Panc1 (cell line): Measurements from ENCODE around the gene ITGA3. TPM values are rescaled to one million over a fixed set of nuclear protein-coding genes. Genes with fewer than 3 reads are reported as not detected.

ENCODE experiments used
- ATAC-seq: fragments of 200-7000 bp; cut with Tn5 transposase; 2 replicates; pipeline ENCODE4 v1.9.1; 2020; ENCODE audit warnings: mild to moderate bottlenecking, moderate library complexity
- BruUV-seq: library from RNA; stranded (reverse); fragments of 400-500 nt; replicated peaks from 2 replicates; lab custom pipeline; 2021; lab: Mats Ljungman, UMichigan
- CTCF ChIA-PET: fragments of 300-600 bp; sonication (Branson Sonifier 250); formaldehyde crosslinking; loops from one replicate; lab custom pipeline; 2022; ENCODE audit warnings: antibody characterized with exemption; lab: Charles Lee
- POLR2A ChIA-PET: fragments of 300-600 bp; sonication (Branson Sonifier 250); formaldehyde crosslinking; loops from one replicate; lab custom pipeline; 2022; ENCODE audit warnings: antibody characterized with exemption; lab: Charles Lee
- DNase-seq: peaks from one replicate; pipeline ENCODE4 v3.0.0-alpha.2; 2010; ENCODE audit warnings: low read depth, low spot score
- H3K27ac ChIP-seq: 2 replicates; pipeline ENCODE4 v1.5.1; 2011; ENCODE audit warnings: mild to moderate bottlenecking, low read length, inconsistent platforms
- H3K27me3 ChIP-seq: fragments of 200-500 bp; sonication (Bioruptor generic); 2 replicates; pipeline ENCODE4 v1.6.0; 2014; ENCODE audit warnings: low read length, inconsistent platforms; ENCODE audit not compliant: control insufficient read depth, insufficient read depth
- H3K36me3 ChIP-seq: fragments of 200-500 bp; sonication (Bioruptor generic); 2 replicates; pipeline ENCODE4 v1.5.1; 2014; ENCODE audit warnings: inconsistent platforms, mild to moderate bottlenecking, low read length, moderate library complexity; ENCODE audit not compliant: control insufficient read depth, insufficient read depth
- H3K4me1 ChIP-seq: 2 replicates; pipeline ENCODE4 v1.5.1; 2011; ENCODE audit warnings: inconsistent platforms, mild to moderate bottlenecking, low read length, moderate library complexity; ENCODE audit not compliant: control insufficient read depth, insufficient read depth
- H3K4me3 ChIP-seq, 2 experiments: 2 replicates each; pipeline ENCODE4 v1.5.1; 2011 to 2012; ENCODE audit warnings: low read depth in 2 of 2, low read length in 2 of 2, mild to moderate bottlenecking in 2 of 2, inconsistent platforms in 1 of 2, moderate library complexity in 1 of 2
- H3K9me3 ChIP-seq: fragments of 200-500 bp; sonication (Bioruptor generic); 2 replicates; pipeline ENCODE4 v1.5.1; 2014; ENCODE audit warnings: low read depth, mild to moderate bottlenecking, inconsistent platforms, low read length, moderate library complexity; ENCODE audit not compliant: control insufficient read depth, insufficient read depth
- POLR2AphosphoS5 ChIP-seq: IDR thresholded peaks from 2 replicates; pipeline ENCODE4 v1.6.1; 2012; ENCODE audit warnings: mild to moderate bottlenecking, low read depth, low read length, moderate library complexity
- SIN3A ChIP-seq: IDR thresholded peaks from 2 replicates; pipeline ENCODE4 v1.6.1; 2012; ENCODE audit warnings: low read depth, mild to moderate bottlenecking, low read length, moderate library complexity, borderline replicate concordance; ENCODE audit not compliant: insufficient read depth
- TCF7L2 ChIP-seq: IDR thresholded peaks from 2 replicates; pipeline ENCODE4 v1.6.1; 2011; ENCODE audit warnings: mild to moderate bottlenecking, low read depth, low read length, inconsistent platforms
- in situ Hi-C: cut with HindIII; loops from 2 replicates; pipeline ENCODE4 v1.10.0; 2016; ENCODE audit warnings: low sequenced_read_pairs, low pct_unique_long_range_greater_than_20kb
- intact Hi-C: fragments of 100-400 bp; cut with micrococcal nuclease; formaldehyde crosslinking; loops from one replicate; pipeline ENCODE4 v1.10.0; 2022; ENCODE audit not compliant: unreplicated experiment
- total RNA-seq: library from RNA; stranded (reverse); gene quantifications from one replicate; pipeline ENCODE4 v1.2.1, GENCODE V29; 2021; ENCODE audit not compliant: unreplicated experiment
- TF ChIP-seq, protein P1 (sequence below), 2 experiments: IDR thresholded peaks; 2 replicates each; pipeline ENCODE4 v1.6.1; 2011 to 2012; ENCODE audit warnings: low read depth in 2 of 2, control low read depth in 1 of 2, low read length in 1 of 2, mild to moderate bottlenecking in 1 of 2, moderate library complexity in 1 of 2; ENCODE audit not compliant: insufficient read depth in 1 of 2
- TF ChIP-seq, protein P2 (sequence below): fragments of 450-650 bp; IDR thresholded peaks from 2 replicates; pipeline ENCODE4 v1.5.1; 2017; ENCODE audit warnings: mild to moderate bottlenecking

ITGA3 gene
- total RNA-seq, 1 experiment from 2014 or later = 439 TPM

DNA sequence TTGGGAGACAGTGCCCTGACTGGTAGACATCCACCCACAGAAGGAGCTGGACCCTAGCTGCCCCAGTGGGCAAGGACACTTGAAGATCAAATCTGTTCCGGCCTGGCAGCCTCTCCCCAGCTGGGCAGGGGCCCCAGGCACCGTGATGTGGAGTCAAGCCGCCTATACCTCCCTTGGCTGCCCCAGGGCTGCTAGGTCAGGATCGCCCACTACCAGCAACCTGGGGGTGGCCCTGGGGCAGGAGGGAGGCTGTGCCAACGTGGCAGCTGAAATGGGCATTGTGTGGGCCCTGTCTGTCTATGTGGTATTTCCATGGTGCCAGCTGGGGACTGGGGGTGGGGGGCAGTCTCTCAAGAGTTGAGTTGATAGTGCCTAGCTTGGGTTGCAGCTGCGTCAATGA, 40.2 kb downstream of the ITGA3 start:
- H3K27me3 ChIP-seq = no peaks in the 10 kb centered on the region
- CTCF ChIA-PET = interaction anchor here (0.6 kb wide), 1 partner anchor 299 kb away, joined by 3 read pairs; no protein-coding TSS in a partner anchor

DNA sequence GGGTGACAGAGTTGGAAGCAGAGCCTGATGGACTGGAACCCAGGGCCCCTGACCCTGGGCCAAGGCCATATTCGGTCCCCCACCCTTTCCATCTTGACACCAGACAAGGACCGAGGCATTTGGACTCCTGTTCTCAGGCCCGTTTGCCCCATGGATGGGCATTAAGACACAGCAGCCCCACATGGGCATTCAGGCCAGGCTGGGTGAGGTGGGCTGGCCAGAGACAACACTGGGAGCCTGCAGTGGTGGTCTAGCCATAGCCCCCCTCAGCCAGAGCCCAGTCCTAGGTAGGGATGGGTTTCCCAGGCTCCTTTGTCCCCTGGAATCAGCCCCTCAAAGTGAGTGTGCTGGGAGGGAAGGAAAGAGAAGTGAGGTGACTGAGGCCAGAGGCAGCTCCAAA, 40.8 kb downstream of the ITGA3 start:
- H3K36me3 ChIP-seq = peaks cover 2% of the 10 kb centered on the region; the same call in 1 of the 2 replicates
- intact Hi-C loops = no loop called here
- DNase-seq (no peak), ATAC-seq (no peak)
- in situ Hi-C loops = no loop called here
- BruUV-seq = no TSS peak
- H3K27me3 ChIP-seq = no peaks in the 10 kb centered on the region
- no peak overlapping the region for H3K4me3 ChIP-seq
- POLR2A ChIA-PET = no interaction called here
- no peaks in the 10 kb centered on the region for H3K9me3 ChIP-seq
- H3K27ac ChIP-seq = no peak overlapping the region
- TF ChIP-seq SIN3A (no peak), TCF7L2 (no peak)
- H3K4me1 ChIP-seq = peaks cover 39% of the 10 kb centered on the region
- CTCF ChIA-PET = no interaction called here

More for the DNA sequence above, 40.2 kb downstream of the ITGA3 start:
- intact Hi-C loops = no loop called here
- no peaks in the 10 kb centered on the region for H3K9me3 ChIP-seq
- in situ Hi-C loops = no loop called here
- TF ChIP-seq POLR2AphosphoS5 (no peak), SIN3A (no peak), TCF7L2 (no peak)
- TF ChIP-seq, protein P1, sequence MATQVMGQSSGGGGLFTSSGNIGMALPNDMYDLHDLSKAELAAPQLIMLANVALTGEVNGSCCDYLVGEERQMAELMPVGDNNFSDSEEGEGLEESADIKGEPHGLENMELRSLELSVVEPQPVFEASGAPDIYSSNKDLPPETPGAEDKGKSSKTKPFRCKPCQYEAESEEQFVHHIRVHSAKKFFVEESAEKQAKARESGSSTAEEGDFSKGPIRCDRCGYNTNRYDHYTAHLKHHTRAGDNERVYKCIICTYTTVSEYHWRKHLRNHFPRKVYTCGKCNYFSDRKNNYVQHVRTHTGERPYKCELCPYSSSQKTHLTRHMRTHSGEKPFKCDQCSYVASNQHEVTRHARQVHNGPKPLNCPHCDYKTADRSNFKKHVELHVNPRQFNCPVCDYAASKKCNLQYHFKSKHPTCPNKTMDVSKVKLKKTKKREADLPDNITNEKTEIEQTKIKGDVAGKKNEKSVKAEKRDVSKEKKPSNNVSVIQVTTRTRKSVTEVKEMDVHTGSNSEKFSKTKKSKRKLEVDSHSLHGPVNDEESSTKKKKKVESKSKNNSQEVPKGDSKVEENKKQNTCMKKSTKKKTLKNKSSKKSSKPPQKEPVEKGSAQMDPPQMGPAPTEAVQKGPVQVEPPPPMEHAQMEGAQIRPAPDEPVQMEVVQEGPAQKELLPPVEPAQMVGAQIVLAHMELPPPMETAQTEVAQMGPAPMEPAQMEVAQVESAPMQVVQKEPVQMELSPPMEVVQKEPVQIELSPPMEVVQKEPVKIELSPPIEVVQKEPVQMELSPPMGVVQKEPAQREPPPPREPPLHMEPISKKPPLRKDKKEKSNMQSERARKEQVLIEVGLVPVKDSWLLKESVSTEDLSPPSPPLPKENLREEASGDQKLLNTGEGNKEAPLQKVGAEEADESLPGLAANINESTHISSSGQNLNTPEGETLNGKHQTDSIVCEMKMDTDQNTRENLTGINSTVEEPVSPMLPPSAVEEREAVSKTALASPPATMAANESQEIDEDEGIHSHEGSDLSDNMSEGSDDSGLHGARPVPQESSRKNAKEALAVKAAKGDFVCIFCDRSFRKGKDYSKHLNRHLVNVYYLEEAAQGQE (IDR thresholded peaks at IDR 0.05; ENCODE audit: insufficient read depth in 1 of 2, low read depth in 2 of 2, low read length in 1 of 2) = no peak
- TF ChIP-seq, protein P2, sequence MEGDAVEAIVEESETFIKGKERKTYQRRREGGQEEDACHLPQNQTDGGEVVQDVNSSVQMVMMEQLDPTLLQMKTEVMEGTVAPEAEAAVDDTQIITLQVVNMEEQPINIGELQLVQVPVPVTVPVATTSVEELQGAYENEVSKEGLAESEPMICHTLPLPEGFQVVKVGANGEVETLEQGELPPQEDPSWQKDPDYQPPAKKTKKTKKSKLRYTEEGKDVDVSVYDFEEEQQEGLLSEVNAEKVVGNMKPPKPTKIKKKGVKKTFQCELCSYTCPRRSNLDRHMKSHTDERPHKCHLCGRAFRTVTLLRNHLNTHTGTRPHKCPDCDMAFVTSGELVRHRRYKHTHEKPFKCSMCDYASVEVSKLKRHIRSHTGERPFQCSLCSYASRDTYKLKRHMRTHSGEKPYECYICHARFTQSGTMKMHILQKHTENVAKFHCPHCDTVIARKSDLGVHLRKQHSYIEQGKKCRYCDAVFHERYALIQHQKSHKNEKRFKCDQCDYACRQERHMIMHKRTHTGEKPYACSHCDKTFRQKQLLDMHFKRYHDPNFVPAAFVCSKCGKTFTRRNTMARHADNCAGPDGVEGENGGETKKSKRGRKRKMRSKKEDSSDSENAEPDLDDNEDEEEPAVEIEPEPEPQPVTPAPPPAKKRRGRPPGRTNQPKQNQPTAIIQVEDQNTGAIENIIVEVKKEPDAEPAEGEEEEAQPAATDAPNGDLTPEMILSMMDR = no peak
- H3K4me1 ChIP-seq = peaks cover 38% of the 10 kb centered on the region
- DNase-seq (no peak), ATAC-seq (no peak)
- BruUV-seq = no TSS peak
- H3K36me3 ChIP-seq = peaks cover 2% of the 10 kb centered on the region; the same call in 1 of the 2 replicates
- POLR2A ChIA-PET = no interaction called here
- peak overlapping the region; percentile 80 for H3K27ac ChIP-seq
- peak overlapping the region; percentile 73 to 75 for H3K4me3 ChIP-seq

DNA sequence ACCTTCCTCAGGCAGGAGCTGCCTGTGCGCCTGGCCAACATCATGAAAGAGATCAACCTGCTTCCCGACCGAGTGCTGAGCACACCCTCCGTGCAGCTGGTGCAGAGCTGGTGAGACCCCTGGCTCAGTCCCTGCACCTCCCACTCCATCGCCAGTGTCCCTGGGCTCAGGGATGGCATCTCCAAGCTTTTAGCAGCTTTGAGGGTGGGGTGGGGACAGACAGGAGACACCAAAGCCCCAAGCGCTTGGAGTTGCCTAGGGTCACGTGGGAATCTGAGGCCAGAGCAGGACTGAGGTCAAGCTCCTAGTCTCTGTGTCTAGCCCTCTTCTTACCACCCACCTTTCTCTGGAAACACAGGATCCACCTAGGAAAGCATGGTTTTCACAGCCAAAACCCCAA, 41.5 kb downstream of the ITGA3 start:
- ChIA-PET CTCF (no interaction called here), POLR2A (no interaction called here)
- no peaks in the 10 kb centered on the region for H3K27me3 ChIP-seq
- H3K4me1 ChIP-seq = peaks cover 45% of the 10 kb centered on the region
- intact Hi-C loops = no loop called here
- no peaks in the 10 kb centered on the region for H3K9me3 ChIP-seq
- no peak for ATAC-seq
- no peak overlapping the region for H3K4me3 ChIP-seq
- peaks cover 2% of the 10 kb centered on the region; the same call in 1 of the 2 replicates for H3K36me3 ChIP-seq
- BruUV-seq = no TSS peak
- in situ Hi-C loops = no loop called here
- DNase-seq = no peak
- no peak overlapping the region for H3K27ac ChIP-seq
- TF ChIP-seq, protein P2 = no peak
- no peak for TF ChIP-seq SIN3A
- no peak for TF ChIP-seq TCF7L2
- no peak for TF ChIP-seq POLR2AphosphoS5
